Tibial nerve (tissue), 4 donors: ENCODE measurements around the gene MATR3. TPM values are rescaled to one million over a fixed set of nuclear protein-coding genes. Genes with fewer than 3 reads are reported as not detected.
A peak's percentile ranks its signal among the peaks of the same experiment; 100 is the strongest.

Experiments used
- DNase-seq, 2 donors: peaks; one replicate each; pipeline ENCODE4 v3.0.0-alpha.2; 2019; ENCODE audit warnings: low spot score in 2 of 2
- H3K27ac ChIP-seq, 4 donors: fragments of 200-600 bp; sonication (generic) in 3 of 4; one replicate each; pipeline ENCODE4 v1.5.1; 2017 to 2019; ENCODE audit warnings: mild to moderate bottlenecking in 1 of 4
- H3K27me3 ChIP-seq, 2 donors: fragments of 200-600 bp; sonication (generic) in 1 of 2; one replicate each; pipeline versions ENCODE4 v1.5.1 to v1.6.0; 2017 to 2019
- H3K36me3 ChIP-seq, 3 donors: fragments of 200-600 bp; sonication (generic); one replicate each; pipeline ENCODE4 v1.5.1; 2018 to 2019
- H3K4me1 ChIP-seq, 4 donors: fragments of 200-600 bp; sonication (generic) in 3 of 4; one replicate each; pipeline ENCODE4 v1.5.1; 2017 to 2019
- H3K4me3 ChIP-seq, 4 donors: fragments of 200-600 bp; sonication (generic) in 3 of 4; one replicate each; pipeline ENCODE4 v1.5.1; 2017 to 2019; ENCODE audit warnings: mild to moderate bottlenecking in 1 of 4, moderate library complexity in 1 of 4
- H3K9me3 ChIP-seq, 4 donors: fragments of 200-600 bp; sonication (generic) in 3 of 4; one replicate each; pipeline ENCODE4 v1.5.1; 2017 to 2019
- CTCF ChIP-seq, 5 experiments: fragments of 200-600 bp in 3 of 5; fragments of 450-650 bp in 2 of 5; sonication (generic) in 3 of 5; IDR thresholded peaks; one replicate each; pipeline ENCODE4 v1.5.1; 2016 to 2019; ENCODE audit warnings: antibody characterized with exemption in 5 of 5, mild to moderate bottlenecking in 3 of 5, moderate library complexity in 2 of 5
- EP300 ChIP-seq, 2 donors: sonication (generic); formaldehyde crosslinking; IDR thresholded peaks; one replicate each; pipeline ENCODE4 v1.6.1; 2017; ENCODE audit warnings: antibody characterized with exemption in 2 of 2, mild to moderate bottlenecking in 1 of 2
- POLR2A ChIP-seq, 2 donors: fragments of 450-650 bp; IDR thresholded peaks; one replicate each; pipeline ENCODE4 v1.6.1; 2017; ENCODE audit warnings: antibody characterized with exemption in 2 of 2, mild to moderate bottlenecking in 2 of 2, moderate library complexity in 2 of 2
- WGBS, 2 donors: methylation state at CpG; one replicate each; pipeline ENCODE4 v1.1.5; 2018; 5-methylcytosine and 5-hydroxymethylcytosine counted together
- total RNA-seq, 4 donors: library from RNA; depleted of rRNA; stranded (reverse); fragments of >200 nt; gene quantifications; one replicate each; pipeline ENCODE4 v1.1.0, GENCODE V29; 2016

MATR3 gene
- total RNA-seq, 4 donors from 2014 or later = 147 to 231 (median 196) TPM

DNA sequence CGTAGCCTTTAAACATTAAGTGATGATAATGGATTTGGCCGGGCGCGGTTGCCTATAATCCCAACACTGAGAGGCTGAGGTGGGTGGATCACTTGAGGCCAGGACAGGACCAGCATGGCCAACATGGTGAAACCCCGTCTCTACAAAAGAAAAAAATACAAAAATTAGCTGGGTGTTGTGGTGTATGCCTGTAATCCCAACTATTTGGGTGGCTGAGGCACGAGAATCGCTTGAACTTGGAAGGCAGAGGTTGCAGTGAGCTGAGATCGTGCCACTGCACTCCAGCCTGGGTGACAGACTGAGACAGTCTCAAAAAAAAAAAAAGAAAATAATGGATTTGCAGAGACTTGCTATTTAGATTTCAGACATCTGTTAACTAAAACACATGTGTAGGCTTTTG lies 9.2 kb upstream of the MATR3 start:
- Histone ChIP-seq H3K27ac (no peak overlapping the region), H3K36me3 (peaks cover 0 to 53% (median 0%) of the 10 kb centered on the region in 3 donors), H3K27me3 (no peaks in the 10 kb centered on the region), H3K4me3 (no peak overlapping the region), H3K4me1 (peaks cover 0 to 6% (median 2%) of the 10 kb centered on the region in 4 donors), H3K9me3 (peaks cover 0 to 3% (median 0%) of the 10 kb centered on the region in 4 donors)
- no peak for TF ChIP-seq POLR2A (IDR thresholded peaks at IDR 0.05)
- no peak for TF ChIP-seq CTCF (IDR thresholded peaks at IDR 0.05)
- no peak for TF ChIP-seq EP300 (IDR thresholded peaks at IDR 0.05)
- WGBS, 2 donors = 94 to 95% methylated on average over 8 of the region's 8 CpGs
- DNase-seq = no peak

GRCh38 chr5:139285651-139286392 lies 7.7 kb upstream of the MATR3 start:
- DNase-seq = no peak
- TF ChIP-seq EP300 (IDR thresholded peaks at IDR 0.05) (no peak), POLR2A (IDR thresholded peaks at IDR 0.05) (no peak)
- Histone ChIP-seq H3K4me1 (peaks cover 0 to 6% (median 2%) of the 10 kb centered on the region in 4 donors), H3K4me3 (no peak overlapping the region), H3K36me3 (peaks cover 0 to 41% (median 0%) of the 10 kb centered on the region in 3 donors), H3K9me3 (peaks cover 0 to 3% (median 0%) of the 10 kb centered on the region in 4 donors), H3K27me3 (no peaks in the 10 kb centered on the region), H3K27ac (no peak overlapping the region)
- WGBS, 2 donors = 86 to 88% methylated on average over 3 of the region's 3 CpGs

GRCh38 chr5:139287890-139288635 lies 5.5 kb upstream of the MATR3 start:
- peaks cover 0 to 36% (median 0%) of the 10 kb centered on the region in 3 donors for H3K36me3 ChIP-seq
- no peaks in the 10 kb centered on the region for H3K27me3 ChIP-seq
- TF ChIP-seq POLR2A (IDR thresholded peaks at IDR 0.05) = no peak
- no peak for TF ChIP-seq EP300 (IDR thresholded peaks at IDR 0.05)
- TF ChIP-seq CTCF (IDR thresholded peaks at IDR 0.05) = no peak
- 69 to 71% methylated on average over 10 of the region's 10 CpGs for WGBS, 2 donors
- peaks cover 0 to 1% (median 0%) of the 10 kb centered on the region in 4 donors for H3K4me1 ChIP-seq
- no peak overlapping the region for H3K4me3 ChIP-seq
- peaks cover 0 to 3% (median 0%) of the 10 kb centered on the region in 4 donors for H3K9me3 ChIP-seq
- no peak for DNase-seq
- H3K27ac ChIP-seq = no peak overlapping the region

- H3K36me3 ChIP-seq = peaks cover 0 to 7% (median 0%) of the 10 kb centered on the region in 3 donors
- no peaks in the 10 kb centered on the region for H3K27me3 ChIP-seq
- TF ChIP-seq POLR2A (IDR thresholded peaks at IDR 0.05) (no peak), CTCF (IDR thresholded peaks at IDR 0.05) (no peak), EP300 (IDR thresholded peaks at IDR 0.05) (no peak)
- H3K9me3 ChIP-seq = no peaks in the 10 kb centered on the region
- no peak overlapping the region for H3K4me3 ChIP-seq
- no peak for DNase-seq
- WGBS, 2 donors = 94 to 95% methylated on average over 2 of the region's 2 CpGs
- peaks cover 0 to 15% (median 11%) of the 10 kb centered on the region in 4 donors for H3K4me1 ChIP-seq
- H3K27ac ChIP-seq = no peak overlapping the region
Measured at GRCh38 chr5:139291051-139291450, 2.5 kb upstream of the MATR3 start.

GRCh38 chr5:139293202-139293506 lies 386 bp upstream of the MATR3 start:
- WGBS, 2 donors = 33 to 36% methylated on average over 11 of the region's 11 CpGs
- peak overlapping the region; percentile 78 to 98 (median 88) for H3K4me3 ChIP-seq
- peak overlapping the region; percentile 98 to 100 (median 100) for H3K27ac ChIP-seq
- H3K4me1 ChIP-seq = peaks cover 0 to 36% (median 30%) of the 10 kb centered on the region in 4 donors
- no peaks in the 10 kb centered on the region for H3K27me3 ChIP-seq
- TF ChIP-seq CTCF (IDR thresholded peaks at IDR 0.05) = no peak
- TF ChIP-seq EP300 (IDR thresholded peaks at IDR 0.05) = no peak
- TF ChIP-seq POLR2A (IDR thresholded peaks at IDR 0.05) = no peak
- no peaks in the 10 kb centered on the region for H3K9me3 ChIP-seq
- H3K36me3 ChIP-seq = no peaks in the 10 kb centered on the region
- DNase-seq = no peak
